Activated CD4-positive, CD25-positive, alpha-beta regulatory T cell treated with anti-CD3 and anti-CD28 coated beads, Interleukin-2, amount 50 U/mL, for 24 hours (primary cell): ENCODE data around the gene DPP6.
"Not testable (repeated sequence)": the region's sequence is repeated elsewhere in the genome, so short reads cannot be mapped to it uniquely, and the experiment has no call there.

Experiments
- ATAC-seq, 2 donors: fragments of 150-1000 bp; cut with Tn5 transposase; one replicate each; pipeline ENCODE4 v1.10.0; 2021; ENCODE audit warnings: mild to moderate bottlenecking in 1 of 2, moderate library complexity in 1 of 2

Gene DPP6

DNA sequence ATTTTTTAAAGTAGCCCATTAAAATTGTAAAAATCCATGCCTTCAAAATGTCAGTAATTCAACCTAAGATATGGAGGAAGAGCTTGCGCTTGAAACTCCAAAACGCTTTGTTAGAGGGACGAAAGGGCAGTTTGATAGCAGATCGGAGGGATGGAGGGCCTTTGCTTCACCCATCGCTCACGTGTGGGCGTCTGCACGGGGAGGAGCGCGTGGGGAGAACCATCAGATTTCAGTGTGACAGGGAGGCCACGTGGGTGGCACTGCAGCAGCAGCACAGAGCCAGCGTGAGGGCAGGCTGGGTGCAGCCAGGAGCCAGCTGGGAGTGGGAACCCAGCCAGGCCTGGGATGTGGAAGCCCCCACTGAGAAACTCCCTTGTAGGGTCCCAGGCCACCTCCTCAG is 625.3 kb downstream of the DPP6 start:
- no peak for ATAC-seq

DNA sequence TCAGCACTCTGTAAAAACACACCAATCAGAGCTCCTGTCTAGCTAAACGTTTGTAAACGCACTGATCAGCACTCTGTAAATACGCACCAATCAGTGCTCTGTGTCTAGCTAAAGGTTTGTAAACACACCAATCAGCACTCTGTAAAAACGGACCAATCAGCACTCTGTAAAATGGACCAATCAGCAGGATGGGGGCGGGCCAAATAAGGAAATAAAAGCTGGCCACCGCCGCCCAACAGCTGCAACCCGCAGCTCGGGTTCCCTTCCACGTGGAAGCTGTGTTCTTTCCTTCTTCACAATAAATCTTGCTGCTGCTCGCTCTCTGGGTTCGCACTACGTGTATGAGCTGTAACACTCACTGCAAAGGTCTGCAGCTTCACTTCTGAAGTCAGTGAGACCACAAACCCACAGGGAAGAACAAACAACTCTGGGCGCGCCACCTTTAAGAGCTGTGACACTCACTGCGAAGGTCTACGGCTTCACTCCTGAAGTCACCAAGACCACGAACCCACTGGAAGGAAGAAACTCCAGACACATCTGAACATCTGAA is 625.9 kb downstream of the DPP6 start:
- ATAC-seq = not testable (repeated sequence)

- no peak for ATAC-seq
Measured at GRCh38 chr7:154679379-154680053, 627.3 kb downstream of the DPP6 start.

- ATAC-seq = no peak
Measured at GRCh38 chr7:154680894-154681659, 628.9 kb downstream of the DPP6 start.

DNA sequence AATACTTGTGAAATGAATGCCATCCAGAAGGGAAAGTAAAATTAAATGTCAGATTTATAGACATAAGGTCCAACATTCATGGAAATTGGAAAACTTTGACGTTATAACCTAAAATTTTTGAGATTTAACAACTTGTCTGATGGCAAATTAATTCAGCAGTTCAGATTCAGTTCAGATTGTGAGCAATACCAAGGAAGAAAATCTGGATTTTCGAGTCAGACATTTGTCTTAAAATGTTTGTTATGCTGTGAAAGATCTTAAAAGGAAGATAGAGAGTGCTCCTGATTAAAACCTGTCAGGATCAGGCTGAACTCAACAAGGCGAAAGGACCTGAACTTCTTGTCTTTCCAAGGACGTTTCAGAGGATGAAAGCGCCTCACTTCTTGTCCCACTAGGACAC is 629.8 kb downstream of the DPP6 start:
- ATAC-seq = no peak

GRCh38 chr7:154684666-154685563 is 632.7 kb downstream of the DPP6 start:
- ATAC-seq = no peak

- ATAC-seq = no peak
Measured at GRCh38 chr7:154685564-154685901, 633.3 kb downstream of the DPP6 start.

DNA sequence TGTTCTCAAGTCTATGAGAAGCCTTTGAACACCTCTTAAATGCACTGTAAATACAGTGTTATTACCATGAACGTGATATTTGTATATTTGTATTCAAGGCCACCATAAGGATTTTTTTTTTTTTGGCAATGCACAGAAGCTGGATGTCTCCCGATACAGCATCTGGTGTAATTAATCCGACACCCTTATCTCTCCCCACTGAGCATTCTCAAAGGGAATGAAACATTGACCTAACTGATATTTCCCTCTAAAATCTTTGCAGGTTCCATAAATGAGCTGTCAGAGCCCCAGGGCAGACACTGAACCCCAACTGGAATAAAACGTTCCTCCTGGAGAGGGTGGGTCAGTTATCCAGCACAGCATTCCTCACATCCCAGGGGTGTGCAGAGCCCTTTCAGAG is 634.1 kb downstream of the DPP6 start:
- ATAC-seq = no peak

- ATAC-seq = no peak
Measured at GRCh38 chr7:154688952-154689351, 636.8 kb downstream of the DPP6 start.

GRCh38 chr7:154690411-154690810 is 638.2 kb downstream of the DPP6 start:
- no peak for ATAC-seq

DNA sequence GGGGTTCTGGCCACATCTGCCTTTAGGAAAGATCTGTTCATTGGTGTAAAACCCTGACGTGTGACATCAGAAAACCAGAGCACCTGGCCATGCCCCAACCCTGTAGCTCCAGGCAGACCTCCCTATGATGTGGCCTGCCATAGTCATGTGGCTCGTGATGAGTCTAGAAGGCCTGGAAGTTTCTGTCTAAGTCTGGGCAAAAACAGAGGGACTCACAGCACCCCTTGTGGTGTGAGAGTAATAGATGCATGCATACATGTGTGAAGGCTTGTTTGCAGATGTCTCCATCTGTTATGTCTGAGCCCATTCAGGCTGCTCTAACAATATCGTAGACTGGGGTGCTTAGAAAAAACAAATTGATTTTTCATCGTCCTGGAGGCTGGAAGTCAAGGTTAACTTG is 641.5 kb downstream of the DPP6 start:
- no peak for ATAC-seq

DNA sequence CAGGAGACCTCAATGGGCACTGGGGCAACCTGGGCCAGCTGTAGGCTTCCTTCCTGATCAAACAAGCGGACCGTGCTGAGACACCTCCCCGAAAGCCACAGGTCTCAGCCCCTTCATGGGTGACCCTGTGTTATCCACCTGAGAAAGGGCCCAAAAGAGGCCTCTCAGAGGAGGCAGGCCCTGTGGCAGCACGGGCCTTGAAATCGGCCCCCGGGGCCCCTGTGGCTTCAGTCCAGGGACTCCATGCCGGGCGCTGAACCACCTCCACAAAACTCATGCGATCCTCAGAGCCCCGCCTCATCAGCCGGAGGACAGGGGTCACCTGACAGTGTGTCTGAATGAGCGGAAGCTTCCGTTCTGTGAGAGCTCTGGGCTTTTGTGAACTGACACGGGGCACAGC is 643.6 kb downstream of the DPP6 start:
- no peak for ATAC-seq

GRCh38 chr7:154696556-154696955 is 644.4 kb downstream of the DPP6 start:
- ATAC-seq = no peak

DNA sequence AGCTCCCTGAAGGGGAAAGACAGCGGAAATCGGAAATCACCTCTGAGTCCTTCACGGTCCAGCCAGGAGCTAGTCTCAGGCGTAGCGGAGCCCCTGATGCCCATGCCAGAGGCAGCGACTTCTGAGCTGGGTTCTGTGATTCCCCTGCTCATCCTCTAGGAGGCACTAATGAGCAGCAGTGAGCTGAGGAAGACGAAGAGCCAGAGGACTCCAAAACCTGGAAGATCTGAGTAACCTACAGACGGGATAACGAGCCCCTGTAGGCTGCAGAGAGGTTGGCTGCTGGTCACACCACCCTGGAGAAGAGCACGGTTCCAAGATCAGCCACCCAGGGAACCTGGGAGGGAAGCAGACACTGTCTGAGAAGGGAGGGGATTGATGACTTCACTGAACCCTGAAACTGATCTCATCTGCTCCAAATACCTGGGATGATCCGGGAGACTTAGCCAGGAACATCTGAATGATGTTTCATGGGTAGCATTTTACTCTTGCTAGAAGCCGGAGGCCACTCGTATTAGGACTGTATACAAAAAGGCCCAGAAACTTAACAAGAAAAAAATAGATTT is 646.6 kb downstream of the DPP6 start:
- no peak for ATAC-seq

GRCh38 chr7:154699417-154699816 is 647.2 kb downstream of the DPP6 start:
- no peak for ATAC-seq

- ATAC-seq = no peak
Measured at GRCh38 chr7:154709840-154710520, 657.8 kb downstream of the DPP6 start.

DNA sequence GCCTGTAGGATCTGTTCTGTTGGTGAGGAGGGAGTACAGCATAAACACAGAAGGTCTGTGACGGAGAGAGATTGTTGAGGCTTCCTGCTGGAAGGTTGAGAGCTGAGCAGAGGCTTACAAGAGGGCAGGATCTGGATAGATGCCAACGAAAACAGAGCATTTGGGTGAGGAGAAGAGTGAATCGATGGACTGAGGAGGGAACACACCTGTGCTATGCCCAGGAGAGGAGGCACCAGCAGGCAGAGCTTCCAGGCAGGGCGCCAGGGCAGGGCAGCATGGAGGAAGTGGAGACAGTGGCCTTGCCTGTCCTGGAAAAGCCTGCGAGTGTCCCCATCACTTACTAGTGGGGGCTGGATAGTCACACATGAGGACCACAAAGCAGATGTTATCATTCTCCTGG is 667.8 kb downstream of the DPP6 start:
- ATAC-seq = no peak

DNA sequence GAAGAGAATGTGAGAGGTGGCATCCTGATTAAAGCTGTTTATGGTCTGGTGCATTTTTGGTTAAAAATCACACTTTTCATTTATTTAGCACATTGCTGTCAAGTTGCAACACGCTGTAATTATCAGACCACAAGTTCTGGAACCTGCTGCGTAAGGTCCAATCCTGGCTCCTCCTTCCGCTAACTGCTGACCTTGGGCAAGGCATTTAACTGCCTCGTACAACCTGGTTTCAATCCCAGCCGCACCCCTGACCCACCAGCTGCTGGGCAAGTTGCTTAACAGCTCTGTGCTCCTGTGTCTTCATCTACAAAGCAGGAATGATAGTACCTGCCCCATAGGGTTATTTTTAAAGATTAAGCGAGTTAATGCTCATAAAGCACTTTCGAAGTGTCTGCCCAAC is 668.9 kb downstream of the DPP6 start:
- ATAC-seq = no peak

GRCh38 chr7:154726368-154726767 is 674.2 kb downstream of the DPP6 start:
- ATAC-seq = no peak

DNA sequence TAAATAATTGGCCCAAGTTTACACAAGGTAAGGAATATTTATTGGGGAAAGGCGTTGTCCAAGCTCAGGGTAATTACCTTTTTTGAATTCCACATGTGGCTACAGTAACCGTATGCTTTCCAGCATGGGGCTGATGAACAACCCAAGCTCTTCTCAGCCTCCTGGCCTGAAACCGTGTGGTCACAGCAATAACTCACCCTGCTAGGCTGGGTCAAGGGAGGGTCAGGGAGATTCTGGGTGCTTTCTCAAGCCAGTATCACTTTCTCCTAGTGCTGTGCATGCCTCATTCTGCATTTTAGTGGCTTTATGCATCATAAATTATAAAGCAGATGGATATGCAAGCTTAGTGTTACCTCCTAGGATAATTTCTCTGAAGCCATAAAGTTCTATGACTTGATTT is 676.9 kb downstream of the DPP6 start:
- no peak for ATAC-seq

GRCh38 chr7:154735766-154736165 is 683.6 kb downstream of the DPP6 start:
- ATAC-seq = no peak

- ATAC-seq = no peak
Measured at GRCh38 chr7:154736389-154736788, 684.2 kb downstream of the DPP6 start.
